GM19372 (cell line): ENCODE results near the gene SUSD2.

Source experiments
- ATAC-seq: cut with Tn5 transposase; IDR thresholded peaks from one replicate; pipeline ENCODE4 v1.9.1; 2021; ENCODE audit warnings: mild to moderate bottlenecking, low read depth, moderate library complexity; ENCODE audit not compliant: unreplicated experiment

The SUSD2 gene

GRCh38 chr22:24148266-24149197, 32.8 kb upstream of the SUSD2 start:
- no peak for ATAC-seq

GRCh38 chr22:24149198-24149590, 32.1 kb upstream of the SUSD2 start:
- no peak for ATAC-seq

- no peak for ATAC-seq
Observed at GRCh38 chr22:24153353-24153752, 27.9 kb upstream of the SUSD2 start.

GRCh38 chr22:24153959-24154358, 27.3 kb upstream of the SUSD2 start:
- no peak for ATAC-seq

- ATAC-seq = no peak
Observed at GRCh38 chr22:24154826-24155225, 26.5 kb upstream of the SUSD2 start.

- no peak for ATAC-seq
Observed at GRCh38 chr22:24155627-24156140, 25.6 kb upstream of the SUSD2 start.

- ATAC-seq = no peak
Observed at GRCh38 chr22:24156141-24156912, 25.0 kb upstream of the SUSD2 start.

- ATAC-seq = peak; percentile 69
Observed at GRCh38 chr22:24156913-24157821, 24.1 kb upstream of the SUSD2 start.

- ATAC-seq = no peak
Observed at GRCh38 chr22:24157822-24158135, 23.5 kb upstream of the SUSD2 start.

- no peak for ATAC-seq
Observed at GRCh38 chr22:24159650-24160049, 21.6 kb upstream of the SUSD2 start.

GRCh38 chr22:24160546-24160945, 20.7 kb upstream of the SUSD2 start:
- no peak for ATAC-seq

- no peak for ATAC-seq
Observed at GRCh38 chr22:24161485-24161884, 19.8 kb upstream of the SUSD2 start.

GRCh38 chr22:24161909-24162308, 19.4 kb upstream of the SUSD2 start:
- ATAC-seq = no peak

GRCh38 chr22:24162436-24162835, 18.9 kb upstream of the SUSD2 start:
- ATAC-seq = no peak

GRCh38 chr22:24164243-24164642, 17.0 kb upstream of the SUSD2 start:
- ATAC-seq = no peak

- ATAC-seq = no peak
Observed at GRCh38 chr22:24164940-24165339, 16.3 kb upstream of the SUSD2 start.

- ATAC-seq = no peak
Observed at GRCh38 chr22:24165673-24166072, 15.6 kb upstream of the SUSD2 start.

- ATAC-seq = no peak
Observed at GRCh38 chr22:24166811-24167210, 14.5 kb upstream of the SUSD2 start.

- ATAC-seq = no peak
Observed at GRCh38 chr22:24169439-24170058, 11.7 kb upstream of the SUSD2 start.

- no peak for ATAC-seq
Observed at GRCh38 chr22:24170188-24170587, 11.1 kb upstream of the SUSD2 start.
